LoVo (cell line): Measurements from ENCODE around the gene DDX10.

Experiments used
- DNase-seq: peaks from one replicate; pipeline ENCODE4 v3.0.0-alpha.2; 2016; ENCODE audit warnings: low spot score

The DDX10 gene

GRCh38 chr11:108906826-108907225, 242.0 kb downstream of the DDX10 start:
- no peak for DNase-seq

GRCh38 chr11:108909041-108909440, 244.2 kb downstream of the DDX10 start:
- no peak for DNase-seq

- no peak for DNase-seq
Measured at GRCh38 chr11:108909921-108910320, 245.1 kb downstream of the DDX10 start.

GRCh38 chr11:108912581-108912980, 247.7 kb downstream of the DDX10 start:
- DNase-seq = no peak

- no peak for DNase-seq
Measured at GRCh38 chr11:108913204-108913603, 248.3 kb downstream of the DDX10 start.

DNA sequence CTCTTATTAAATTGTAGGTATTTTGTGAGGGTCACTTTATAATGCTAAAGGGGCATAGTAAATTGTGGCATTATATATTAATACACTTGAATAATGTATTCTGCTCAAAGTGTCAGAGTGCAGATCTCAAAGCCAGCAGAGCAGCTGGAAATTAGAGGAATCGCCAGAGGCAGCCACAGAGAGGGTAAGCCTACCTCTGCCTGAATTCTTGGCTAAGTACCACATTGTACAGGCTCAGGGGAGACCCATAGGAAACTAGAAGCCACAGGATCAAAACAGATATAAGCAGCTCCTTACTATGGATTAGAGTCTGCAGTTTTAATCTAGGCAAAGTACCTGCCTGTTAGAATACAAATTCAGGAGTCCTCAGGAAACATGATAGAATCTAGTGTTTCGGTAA, 249.3 kb downstream of the DDX10 start:
- no peak for DNase-seq

DNA sequence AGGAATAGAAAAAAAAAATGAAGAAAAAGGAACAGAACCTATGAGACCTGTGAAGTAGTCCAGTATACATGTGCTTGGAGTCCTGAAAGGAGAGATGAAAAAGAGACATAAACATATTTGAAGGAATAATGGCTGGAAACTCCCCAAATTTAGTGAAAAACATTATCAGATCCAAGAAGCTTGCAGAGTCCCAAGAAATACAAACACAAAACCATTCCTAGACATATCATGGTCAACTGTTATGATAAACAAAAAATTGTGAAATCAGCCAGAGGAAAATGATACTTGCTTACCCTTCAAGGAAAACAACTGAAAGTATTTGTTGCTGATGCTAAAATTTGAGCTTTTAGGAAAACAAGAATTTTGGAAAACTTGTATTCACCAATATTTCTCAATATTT, 250.1 kb downstream of the DDX10 start:
- no peak for DNase-seq

- DNase-seq = no peak
Measured at GRCh38 chr11:108915666-108916065, 250.8 kb downstream of the DDX10 start.

GRCh38 chr11:108916290-108916689, 251.4 kb downstream of the DDX10 start:
- DNase-seq = no peak

GRCh38 chr11:108916935-108917334, 252.1 kb downstream of the DDX10 start:
- DNase-seq = no peak

GRCh38 chr11:108921211-108921610, 256.3 kb downstream of the DDX10 start:
- DNase-seq = no peak

DNA sequence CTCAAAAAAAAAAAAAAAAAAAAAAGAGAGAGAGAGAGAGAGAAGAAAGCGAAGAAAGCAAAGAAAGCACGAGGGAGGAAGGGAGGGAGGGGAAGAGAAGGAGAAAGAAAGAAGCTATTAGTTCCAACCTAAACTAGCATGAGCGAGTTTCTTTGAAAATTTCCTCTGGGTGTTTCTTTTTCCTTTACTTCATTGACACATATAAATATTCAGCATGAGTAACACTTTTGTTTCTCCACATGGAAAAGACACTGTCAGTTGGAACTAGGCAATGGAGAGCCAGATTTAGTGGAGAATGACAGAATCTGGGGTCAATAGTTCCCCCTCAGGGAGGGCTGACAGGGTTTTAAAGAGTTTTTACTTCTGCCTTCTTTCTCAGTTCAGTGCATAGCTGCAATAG, 257.4 kb downstream of the DDX10 start:
- no peak for DNase-seq

GRCh38 chr11:108923413-108923812, 258.5 kb downstream of the DDX10 start:
- no peak for DNase-seq

GRCh38 chr11:108926171-108926840, 261.4 kb downstream of the DDX10 start:
- DNase-seq = no peak

- no peak for DNase-seq
Measured at GRCh38 chr11:108926841-108927577, 262.1 kb downstream of the DDX10 start.

GRCh38 chr11:108927791-108928545, 263.1 kb downstream of the DDX10 start:
- no peak for DNase-seq

DNA sequence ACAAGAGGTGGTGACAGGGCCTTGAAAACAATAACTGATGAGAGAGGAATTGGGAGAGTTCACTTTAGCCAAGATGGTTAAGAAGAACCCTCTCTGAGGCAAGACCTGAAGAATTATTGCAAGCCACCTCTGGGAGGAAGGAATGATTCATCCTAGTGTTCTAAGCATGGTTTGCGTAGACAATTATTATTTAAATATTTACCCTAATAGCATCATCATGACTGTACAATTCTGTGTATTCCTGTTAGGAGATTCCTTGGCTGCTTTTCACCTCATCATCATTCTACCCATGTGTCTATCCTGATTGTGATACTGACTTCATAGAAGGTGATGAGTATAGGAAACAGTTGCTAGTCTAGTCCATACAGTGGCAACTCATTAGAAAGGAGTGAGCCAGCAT, 264.4 kb downstream of the DDX10 start:
- DNase-seq = no peak

DNA sequence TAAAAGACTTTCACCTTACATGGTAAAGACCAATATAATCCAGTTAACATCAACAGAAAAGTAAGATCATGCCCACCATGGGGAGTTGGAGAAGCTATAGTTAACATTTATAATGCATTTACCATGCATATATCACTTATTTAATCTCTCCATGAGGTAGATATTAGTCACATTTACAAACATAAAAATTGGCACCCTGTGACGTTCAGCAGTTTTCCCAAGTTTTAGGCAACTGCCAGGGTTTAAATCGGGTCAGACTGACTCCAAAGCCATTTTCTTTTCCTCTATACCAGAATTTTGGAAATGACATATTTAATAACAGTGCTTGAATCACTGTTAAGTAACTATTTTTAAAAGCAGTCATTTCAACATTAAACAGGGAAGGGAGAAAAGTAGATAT, 266.3 kb downstream of the DDX10 start:
- no peak for DNase-seq

- no peak for DNase-seq
Measured at GRCh38 chr11:108933630-108934029, 268.8 kb downstream of the DDX10 start.

GRCh38 chr11:108934289-108934688, 269.4 kb downstream of the DDX10 start:
- DNase-seq = no peak

- DNase-seq = no peak
Measured at GRCh38 chr11:108934696-108935095, 269.8 kb downstream of the DDX10 start.

- DNase-seq = no peak
Measured at GRCh38 chr11:108937746-108938145, 272.9 kb downstream of the DDX10 start.

GRCh38 chr11:108938604-108939003, 273.7 kb downstream of the DDX10 start:
- no peak for DNase-seq
